Measurements from ENCODE around the gene GAS6.

The GAS6 gene

DNA sequence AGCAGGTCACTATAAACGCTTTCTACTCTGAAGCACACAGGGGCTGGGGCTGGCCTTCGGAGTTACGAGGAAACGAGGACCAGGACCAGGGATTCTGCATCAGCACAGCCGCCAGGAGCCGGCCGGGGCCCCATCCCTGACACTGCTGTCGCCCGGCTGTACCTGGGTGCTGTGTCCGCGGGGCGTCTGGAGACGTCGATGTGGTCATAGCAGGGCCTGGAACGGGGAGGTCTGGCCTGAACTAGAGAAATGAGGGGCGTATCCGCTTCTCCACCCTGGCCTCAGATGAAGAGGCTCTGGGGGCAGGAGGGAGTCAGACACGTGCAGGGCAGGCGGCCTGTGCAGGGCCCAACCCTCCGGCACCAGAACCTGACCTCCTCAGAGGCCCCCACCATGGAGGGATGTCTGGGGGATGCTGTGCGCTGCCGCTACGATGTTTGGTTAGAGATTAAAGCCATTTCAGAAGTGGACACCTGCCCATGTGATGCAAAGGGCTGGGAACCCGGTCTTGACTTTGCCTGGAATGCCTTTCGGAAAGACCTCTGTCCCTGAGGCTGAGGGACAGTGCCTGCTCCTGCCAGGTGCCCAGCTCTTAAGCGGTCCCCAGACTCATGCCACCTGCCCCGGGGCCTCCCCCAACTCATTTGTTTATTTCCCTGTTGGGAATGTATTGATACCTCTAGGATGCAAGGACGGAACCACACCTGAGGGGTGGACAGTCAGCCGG, 21.4 kb downstream of the GAS6 start:
- no peak overlapping the region for H3K27ac ChIP-seq (ENCODE audit: low read depth, low read length)
- H3K36me3 ChIP-seq (ENCODE audit: control insufficient read depth, insufficient read depth, low read length), result no peaks in the 10 kb centered on the region; the same call in 1 of the 2 replicates
- peaks cover 5% of the 10 kb centered on the region; the same call in 1 of the 2 replicates for H3K4me1 ChIP-seq (ENCODE audit: control insufficient read depth, insufficient read depth, low read length)
- H3K9me3 ChIP-seq (ENCODE audit: control insufficient read depth, insufficient read depth, low read length), result no peaks in the 10 kb centered on the region
- H3K27me3 ChIP-seq (ENCODE audit: control insufficient read depth, insufficient read depth, low read length), result no peaks in the 10 kb centered on the region
- H3K9ac ChIP-seq (ENCODE audit: low read depth, low read length), result no peak overlapping the region
- H3K4me3 ChIP-seq (ENCODE audit: low read depth, low read length), result no peak overlapping the region

DNA sequence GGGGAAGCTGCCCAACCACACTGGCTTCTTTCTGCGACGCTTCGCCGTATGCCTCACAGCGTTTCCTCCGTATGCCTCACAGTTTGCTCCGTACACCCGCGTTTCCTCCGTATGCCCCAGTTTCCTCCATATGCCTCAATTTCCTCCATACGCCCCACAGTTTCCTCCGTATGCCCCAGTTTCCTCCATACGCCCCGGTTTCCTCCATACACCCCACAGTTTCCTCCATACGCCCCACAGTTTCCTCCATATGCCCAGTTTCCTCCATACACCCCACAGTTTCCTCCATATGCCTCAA, 22.6 kb downstream of the GAS6 start:
- H3K9me3 ChIP-seq (ENCODE audit: control insufficient read depth, insufficient read depth, low read length), result no peaks in the 10 kb centered on the region
- H3K36me3 ChIP-seq (ENCODE audit: control insufficient read depth, insufficient read depth, low read length), result no peaks in the 10 kb centered on the region; the same call in 1 of the 2 replicates
- H3K9ac ChIP-seq (ENCODE audit: low read depth, low read length), result no peak overlapping the region; the same call in 1 of the 2 replicates

DNA sequence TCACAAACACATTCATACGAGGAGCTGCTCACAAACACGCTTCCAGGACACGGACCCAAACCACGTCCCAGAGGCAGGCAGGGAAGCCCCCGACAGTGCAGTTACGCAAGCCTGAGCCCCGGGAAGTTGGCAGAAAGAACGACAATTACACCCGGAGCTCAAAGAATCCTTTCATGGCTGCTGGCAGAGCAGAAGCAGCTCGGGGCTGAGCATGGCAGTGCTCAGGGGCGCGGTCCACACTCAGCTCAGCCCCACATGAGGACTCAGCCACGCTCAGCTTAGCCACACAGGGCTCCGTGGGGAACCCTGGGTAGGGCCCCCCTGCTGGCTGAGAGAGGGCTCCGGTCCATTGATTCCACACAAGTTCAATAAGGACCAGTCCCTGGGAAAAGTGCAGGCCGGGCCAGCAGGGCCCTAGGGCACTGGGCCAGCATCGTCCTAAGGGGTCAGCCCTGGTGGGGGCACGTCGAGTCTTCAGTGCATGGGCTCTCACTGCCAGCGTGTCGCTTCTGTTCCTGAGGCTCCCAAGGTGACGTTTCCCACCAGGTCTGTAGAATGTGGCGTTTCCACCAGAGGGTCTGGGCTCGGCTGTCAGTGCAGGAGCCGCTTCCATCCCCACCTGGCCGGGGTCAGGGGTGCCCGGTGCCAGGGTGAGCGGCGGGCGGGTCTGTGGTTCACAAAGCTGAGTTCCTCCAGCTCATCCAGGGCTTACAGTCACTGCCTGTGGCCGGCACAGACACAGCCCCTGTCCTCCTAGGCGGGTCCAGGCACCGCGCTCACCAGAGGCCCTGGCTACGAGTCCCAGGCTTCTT, 23.1 kb downstream of the GAS6 start:
- Histone ChIP-seq H3K4me3 (ENCODE audit: low read depth, low read length) (no peak overlapping the region), H3K9ac (ENCODE audit: low read depth, low read length) (no peak overlapping the region; the same call in 1 of the 2 replicates), H3K9me3 (ENCODE audit: control insufficient read depth, insufficient read depth, low read length) (no peaks in the 10 kb centered on the region)

More for the DNA sequence above, 22.6 kb downstream of the GAS6 start:
- no peak overlapping the region for H3K4me3 ChIP-seq (ENCODE audit: low read depth, low read length)
- H3K4me1 ChIP-seq (ENCODE audit: control insufficient read depth, insufficient read depth, low read length), result peaks cover 5% of the 10 kb centered on the region; the same call in 1 of the 2 replicates
- H3K27me3 ChIP-seq (ENCODE audit: control insufficient read depth, insufficient read depth, low read length), result no peaks in the 10 kb centered on the region
- no peak overlapping the region for H3K27ac ChIP-seq (ENCODE audit: low read depth, low read length)

DNA sequence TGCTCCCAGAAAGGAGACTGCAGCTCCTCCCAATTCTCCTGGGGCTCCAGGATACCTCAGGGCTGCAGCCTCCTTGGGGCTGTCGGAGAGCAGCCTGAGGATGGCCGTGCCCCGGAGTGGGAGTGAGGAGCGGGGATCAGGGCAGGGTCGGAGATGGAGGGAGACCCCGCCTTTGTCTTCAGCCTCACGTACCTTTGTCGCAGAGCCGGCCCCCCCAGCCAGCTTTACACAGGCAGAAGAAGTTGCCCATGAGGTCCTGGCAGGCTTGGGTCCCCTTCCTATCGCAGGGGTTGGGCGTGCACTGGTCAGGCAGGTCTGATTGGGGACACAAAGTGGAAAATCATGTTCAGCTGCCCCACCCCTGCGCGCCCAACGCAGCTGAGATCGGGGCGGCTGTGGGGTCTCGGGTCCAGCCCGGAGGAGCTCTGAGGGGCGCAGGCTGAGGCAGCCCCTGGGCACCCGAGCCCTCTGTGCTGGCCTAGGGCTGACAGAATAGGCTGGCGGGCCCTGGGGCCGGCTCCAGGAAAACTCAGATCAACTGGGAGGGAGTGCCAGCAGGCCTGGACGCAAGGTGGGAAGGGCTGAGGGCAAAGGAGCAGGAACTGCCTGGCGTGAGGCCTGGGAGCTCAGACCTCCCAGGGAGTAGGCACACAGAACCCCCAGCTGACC, 24.2 kb downstream of the GAS6 start:
- Histone ChIP-seq H3K4me3 (ENCODE audit: low read depth, low read length) (no peak overlapping the region), H3K27ac (ENCODE audit: low read depth, low read length) (no peak overlapping the region), H3K9ac (ENCODE audit: low read depth, low read length) (no peak overlapping the region), H3K9me3 (ENCODE audit: control insufficient read depth, insufficient read depth, low read length) (no peaks in the 10 kb centered on the region), H3K4me1 (ENCODE audit: control insufficient read depth, insufficient read depth, low read length) (peaks cover 5% of the 10 kb centered on the region; the same call in 1 of the 2 replicates), H3K36me3 (ENCODE audit: control insufficient read depth, insufficient read depth, low read length) (peaks cover 5% of the 10 kb centered on the region; the same call in 1 of the 2 replicates), H3K27me3 (ENCODE audit: control insufficient read depth, insufficient read depth, low read length) (no peaks in the 10 kb centered on the region)

More for the DNA sequence above, 23.1 kb downstream of the GAS6 start:
- Histone ChIP-seq H3K4me1 (ENCODE audit: control insufficient read depth, insufficient read depth, low read length) (peaks cover 5% of the 10 kb centered on the region; the same call in 1 of the 2 replicates), H3K36me3 (ENCODE audit: control insufficient read depth, insufficient read depth, low read length) (no peaks in the 10 kb centered on the region), H3K27me3 (ENCODE audit: control insufficient read depth, insufficient read depth, low read length) (no peaks in the 10 kb centered on the region), H3K27ac (ENCODE audit: low read depth, low read length) (no peak overlapping the region)

DNA sequence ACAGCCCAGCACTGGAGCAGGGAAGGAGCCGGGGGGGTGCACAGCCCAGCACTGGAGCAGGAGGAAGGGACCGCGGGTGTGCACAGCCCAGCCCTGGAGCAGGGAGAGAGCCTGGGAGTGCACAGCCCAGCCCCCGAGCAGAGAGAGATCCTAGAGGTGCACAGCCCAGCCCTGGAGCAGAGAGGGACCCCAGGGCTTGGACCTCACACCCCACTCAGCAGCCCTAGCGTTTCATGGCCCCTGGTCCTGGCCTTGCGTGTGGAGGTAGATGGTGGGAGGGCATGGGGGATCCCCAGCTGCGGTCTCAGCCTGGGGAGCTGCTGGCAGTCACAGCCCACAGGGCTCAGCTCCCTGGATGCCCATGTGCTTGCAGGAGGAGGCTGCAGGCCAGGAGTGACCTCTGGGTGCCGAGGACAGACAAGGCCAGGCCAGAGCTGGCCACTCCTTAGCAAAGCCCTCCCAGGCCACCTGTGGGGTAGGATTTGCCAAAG, 25.1 kb downstream of the GAS6 start:
- Histone ChIP-seq H3K4me1 (ENCODE audit: control insufficient read depth, insufficient read depth, low read length) (peaks cover 5% of the 10 kb centered on the region; the same call in 1 of the 2 replicates), H3K27me3 (ENCODE audit: control insufficient read depth, insufficient read depth, low read length) (no peaks in the 10 kb centered on the region), H3K9ac (ENCODE audit: low read depth, low read length) (no peak overlapping the region), H3K9me3 (ENCODE audit: control insufficient read depth, insufficient read depth, low read length) (no peaks in the 10 kb centered on the region), H3K27ac (ENCODE audit: low read depth, low read length) (no peak overlapping the region), H3K4me3 (ENCODE audit: low read depth, low read length) (no peak overlapping the region), H3K36me3 (ENCODE audit: control insufficient read depth, insufficient read depth, low read length) (peaks cover 10% of the 10 kb centered on the region)

DNA sequence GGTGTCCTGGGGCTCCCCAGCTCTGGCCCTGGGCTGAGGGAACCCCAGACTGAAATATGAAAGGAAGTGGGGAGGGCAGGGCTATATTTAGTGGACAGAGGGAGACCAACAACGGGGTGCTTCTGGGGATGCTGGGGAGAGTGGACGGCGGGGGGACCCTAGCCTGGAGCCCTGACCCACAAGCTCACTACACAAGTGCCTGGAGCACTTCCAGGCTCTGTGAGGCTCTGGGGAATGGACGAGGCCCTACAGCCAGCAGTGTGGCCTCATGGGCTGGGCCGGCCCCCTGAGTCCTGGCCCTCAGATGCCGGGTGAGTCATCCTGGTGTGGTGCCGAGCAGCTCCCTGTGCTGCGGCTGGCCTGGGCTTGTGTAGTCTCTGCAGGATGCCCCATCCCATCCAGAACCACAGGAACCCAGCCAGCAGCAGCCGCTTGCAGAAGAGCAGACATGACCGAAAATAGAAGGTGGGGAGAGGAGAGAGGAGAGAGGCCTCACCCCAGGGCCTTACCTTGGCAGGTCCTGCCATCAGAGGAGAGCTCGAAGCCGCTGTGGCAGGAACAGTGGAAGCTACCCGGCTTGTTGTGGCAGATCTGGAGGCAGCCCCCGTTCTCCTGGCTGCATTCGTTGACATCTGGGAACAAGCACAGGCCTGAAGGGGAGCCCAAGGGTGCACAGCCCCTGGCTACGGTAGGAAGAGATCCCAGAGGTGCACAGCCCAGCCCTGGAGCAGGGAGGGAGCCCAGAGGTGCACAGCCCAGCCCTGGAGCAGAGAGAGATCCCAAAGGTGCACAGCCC, 26.1 kb downstream of the GAS6 start:
- Histone ChIP-seq H3K27me3 (ENCODE audit: control insufficient read depth, insufficient read depth, low read length) (no peaks in the 10 kb centered on the region), H3K9ac (ENCODE audit: low read depth, low read length) (no peak overlapping the region), H3K4me3 (ENCODE audit: low read depth, low read length) (no peak overlapping the region), H3K9me3 (ENCODE audit: control insufficient read depth, insufficient read depth, low read length) (no peaks in the 10 kb centered on the region), H3K4me1 (ENCODE audit: control insufficient read depth, insufficient read depth, low read length) (peaks cover 5% of the 10 kb centered on the region; the same call in 1 of the 2 replicates), H3K27ac (ENCODE audit: low read depth, low read length) (peak overlapping the region; percentile 20), H3K36me3 (ENCODE audit: control insufficient read depth, insufficient read depth, low read length) (peaks cover 14% of the 10 kb centered on the region)

DNA sequence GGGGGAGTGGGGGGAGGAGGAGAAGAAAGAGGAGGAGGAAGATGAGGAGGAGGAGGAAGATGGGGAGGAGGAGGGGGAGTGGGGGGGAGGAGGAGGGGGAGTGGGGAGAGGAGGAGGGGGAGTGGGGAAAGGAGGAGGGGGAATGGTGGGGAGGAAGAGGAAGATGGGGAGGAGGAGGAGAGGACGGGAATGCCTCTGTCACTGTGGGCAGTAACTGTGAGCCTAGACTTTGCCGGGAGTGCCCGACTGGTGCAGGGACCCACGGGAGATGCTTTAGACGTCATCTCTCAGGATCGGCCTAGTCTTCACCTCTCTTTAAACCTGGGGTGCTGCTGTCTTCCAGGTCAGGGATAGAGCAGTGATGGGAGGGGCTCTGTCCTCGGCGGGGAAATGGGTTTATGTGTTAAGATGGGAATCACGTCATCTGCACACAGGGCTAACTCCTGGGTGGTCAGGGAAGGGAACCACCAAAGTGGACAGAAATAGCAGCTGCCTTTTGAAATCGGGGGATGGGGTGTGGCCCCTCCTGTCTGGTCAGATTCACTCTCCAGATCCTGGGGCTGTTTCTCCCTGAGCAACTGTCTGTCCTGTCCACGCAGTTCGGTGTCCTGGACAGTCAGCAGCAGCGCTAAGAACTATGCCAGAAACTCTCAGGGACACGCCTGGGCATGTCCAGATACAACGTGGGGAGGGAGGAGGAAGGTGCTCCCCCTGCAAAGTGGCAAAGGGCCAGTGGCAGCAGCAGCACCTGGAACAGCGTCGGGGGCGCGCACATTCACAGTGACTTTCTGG, 26.9 kb downstream of the GAS6 start:
- Histone ChIP-seq H3K4me3 (ENCODE audit: low read depth, low read length) (no peak overlapping the region), H3K27me3 (ENCODE audit: control insufficient read depth, insufficient read depth, low read length) (no peaks in the 10 kb centered on the region), H3K27ac (ENCODE audit: low read depth, low read length) (peak overlapping the region; percentile 16), H3K9ac (ENCODE audit: low read depth, low read length) (no peak overlapping the region), H3K4me1 (ENCODE audit: control insufficient read depth, insufficient read depth, low read length) (peaks cover 5% of the 10 kb centered on the region; the same call in 1 of the 2 replicates), H3K9me3 (ENCODE audit: control insufficient read depth, insufficient read depth, low read length) (no peaks in the 10 kb centered on the region), H3K36me3 (ENCODE audit: control insufficient read depth, insufficient read depth, low read length) (peaks cover 18% of the 10 kb centered on the region)

DNA sequence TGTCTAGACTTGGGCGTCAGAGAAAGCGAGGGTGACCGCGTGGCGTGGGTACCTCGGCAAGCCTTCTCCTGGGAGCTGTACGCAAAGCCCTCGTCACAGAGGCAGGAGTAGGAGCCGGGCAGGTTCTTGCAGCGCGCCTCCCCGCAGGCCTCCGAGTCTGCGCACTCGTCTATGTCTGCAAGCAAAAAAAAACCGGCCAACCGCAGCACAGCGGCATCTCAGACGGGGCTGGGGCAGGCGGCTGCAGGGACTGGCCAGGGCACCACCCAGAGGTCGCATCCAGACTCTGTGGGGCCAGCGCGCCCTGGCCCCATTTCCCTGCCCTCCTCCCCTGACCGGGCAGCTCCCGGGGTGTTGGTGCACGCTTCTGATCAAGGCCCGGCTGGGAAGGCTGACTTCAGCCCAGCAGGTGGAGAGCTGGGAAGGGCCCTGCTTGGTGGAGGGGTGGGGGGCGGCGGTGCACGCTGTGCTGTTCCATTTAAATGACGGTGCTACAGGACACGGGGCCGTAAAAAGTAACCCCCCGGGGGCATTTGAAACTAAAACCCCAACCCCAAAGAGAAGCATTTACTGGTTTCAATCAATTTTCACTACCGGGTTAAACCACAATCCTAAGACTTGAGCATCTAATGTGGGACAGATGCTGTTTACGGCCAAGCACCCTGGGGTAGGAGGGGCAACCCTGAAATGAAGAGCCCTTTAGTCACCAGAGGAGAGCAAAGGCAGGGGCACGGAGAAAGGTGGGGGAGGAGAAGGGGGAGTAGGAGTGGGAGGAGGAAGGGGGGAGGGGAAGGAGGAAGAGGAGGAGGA, 28.2 kb downstream of the GAS6 start:
- Histone ChIP-seq H3K36me3 (ENCODE audit: control insufficient read depth, insufficient read depth, low read length) (peaks cover 18% of the 10 kb centered on the region), H3K27me3 (ENCODE audit: control insufficient read depth, insufficient read depth, low read length) (no peaks in the 10 kb centered on the region), H3K9me3 (ENCODE audit: control insufficient read depth, insufficient read depth, low read length) (no peaks in the 10 kb centered on the region), H3K27ac (ENCODE audit: low read depth, low read length) (no peak overlapping the region), H3K9ac (ENCODE audit: low read depth, low read length) (no peak overlapping the region), H3K4me3 (ENCODE audit: low read depth, low read length) (no peak overlapping the region), H3K4me1 (ENCODE audit: control insufficient read depth, insufficient read depth, low read length) (peaks cover 5% of the 10 kb centered on the region; the same call in 1 of the 2 replicates)

DNA sequence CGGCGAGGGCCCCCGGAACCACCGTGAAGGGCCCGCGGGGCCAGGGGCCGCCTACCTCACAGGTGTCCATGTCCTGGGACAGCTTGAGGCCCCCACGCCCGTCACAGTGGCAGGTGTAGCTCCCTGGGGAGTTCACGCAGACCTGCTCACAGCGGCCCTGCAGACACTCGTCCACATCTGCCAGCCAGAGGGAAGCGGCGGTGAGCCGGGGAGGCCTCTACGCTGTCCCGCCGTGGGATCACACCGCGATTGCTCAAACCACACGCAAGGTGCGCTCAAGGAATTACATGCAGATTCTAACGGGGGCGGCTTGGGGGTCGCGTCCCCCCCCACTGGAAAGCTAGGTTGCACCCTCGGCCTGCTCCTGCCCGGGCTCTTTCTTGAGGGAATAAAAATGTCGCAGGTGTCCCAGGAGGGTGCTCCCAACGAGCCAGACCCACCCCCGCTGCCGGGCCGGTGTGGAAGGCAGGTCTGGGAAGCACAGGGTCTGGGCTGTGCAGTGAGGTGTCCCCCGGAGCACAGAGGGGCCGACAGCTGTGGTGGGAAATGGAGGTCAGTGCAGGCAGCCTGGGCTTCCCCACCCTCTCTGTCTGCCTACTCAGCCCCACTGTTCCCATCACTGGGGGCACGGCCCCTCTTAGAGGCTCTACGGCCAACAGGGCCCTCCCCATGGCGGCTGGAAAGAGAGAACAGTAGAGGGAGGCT, 29.2 kb downstream of the GAS6 start:
- H3K27me3 ChIP-seq (ENCODE audit: control insufficient read depth, insufficient read depth, low read length), result no peaks in the 10 kb centered on the region
- no peaks in the 10 kb centered on the region for H3K9me3 ChIP-seq (ENCODE audit: control insufficient read depth, insufficient read depth, low read length)
- H3K4me3 ChIP-seq (ENCODE audit: low read depth, low read length), result no peak overlapping the region
- no peak overlapping the region for H3K9ac ChIP-seq (ENCODE audit: low read depth, low read length)
- H3K27ac ChIP-seq (ENCODE audit: low read depth, low read length), result no peak overlapping the region
- H3K36me3 ChIP-seq (ENCODE audit: control insufficient read depth, insufficient read depth, low read length), result peaks cover 18% of the 10 kb centered on the region
- H3K4me1 ChIP-seq (ENCODE audit: control insufficient read depth, insufficient read depth, low read length), result peaks cover 5% of the 10 kb centered on the region; the same call in 1 of the 2 replicates

All from HUES48 (cell line).